HG02885 (cell line): ENCODE data around the gene C5AR1.
"Not testable (repeated sequence)": the region's sequence is repeated elsewhere in the genome, so short reads cannot be mapped to it uniquely, and the experiment has no call there.

Source experiments
- ATAC-seq: cut with Tn5 transposase; IDR thresholded peaks from one replicate; pipeline ENCODE4 v1.9.1; 2021; ENCODE audit warnings: mild to moderate bottlenecking; ENCODE audit not compliant: unreplicated experiment, poor library complexity

Gene C5AR1

DNA sequence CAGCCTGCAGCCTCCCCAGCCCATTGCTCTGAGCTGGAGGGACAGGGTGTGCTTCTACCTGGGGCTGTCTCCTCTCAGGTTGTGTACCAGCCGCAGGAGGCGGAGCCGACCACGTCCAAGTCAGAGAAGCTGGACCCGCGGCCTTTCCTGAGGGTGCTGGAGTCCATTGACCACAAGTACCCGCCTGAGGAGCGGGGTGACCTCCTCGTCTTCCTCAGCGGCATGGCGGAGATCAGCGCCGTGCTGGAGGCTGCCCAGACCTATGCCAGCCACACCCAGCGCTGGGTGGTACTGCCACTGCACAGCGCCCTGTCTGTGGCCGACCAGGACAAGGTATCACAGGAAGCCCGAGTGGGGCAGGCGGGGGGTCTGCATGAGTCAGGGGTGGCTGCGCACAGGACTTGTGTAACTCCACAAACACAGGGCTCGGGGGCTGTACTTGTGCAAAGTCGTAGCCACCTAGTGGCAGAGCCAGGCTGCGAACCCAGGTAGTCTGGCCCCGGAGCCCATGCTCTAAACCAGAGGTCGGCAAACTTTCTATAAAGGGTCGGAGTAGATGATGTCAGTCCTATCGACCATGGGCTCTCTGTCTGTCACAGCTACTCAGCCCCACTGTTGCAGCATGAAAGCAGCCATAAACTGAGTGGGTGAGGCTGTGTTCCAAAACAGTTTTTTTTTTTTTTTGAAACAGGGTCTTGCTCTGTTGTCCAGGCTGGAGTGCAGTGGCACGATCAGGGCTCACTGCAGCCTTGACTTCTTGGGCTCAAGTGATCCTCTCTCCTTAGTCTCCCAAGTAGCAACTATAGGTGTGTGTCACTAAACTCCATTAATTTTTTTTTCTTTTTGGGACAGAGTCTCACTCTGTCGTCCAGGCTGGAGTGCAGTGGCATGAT lies 48.4 kb downstream of the C5AR1 start:
- ATAC-seq: no peak

DNA sequence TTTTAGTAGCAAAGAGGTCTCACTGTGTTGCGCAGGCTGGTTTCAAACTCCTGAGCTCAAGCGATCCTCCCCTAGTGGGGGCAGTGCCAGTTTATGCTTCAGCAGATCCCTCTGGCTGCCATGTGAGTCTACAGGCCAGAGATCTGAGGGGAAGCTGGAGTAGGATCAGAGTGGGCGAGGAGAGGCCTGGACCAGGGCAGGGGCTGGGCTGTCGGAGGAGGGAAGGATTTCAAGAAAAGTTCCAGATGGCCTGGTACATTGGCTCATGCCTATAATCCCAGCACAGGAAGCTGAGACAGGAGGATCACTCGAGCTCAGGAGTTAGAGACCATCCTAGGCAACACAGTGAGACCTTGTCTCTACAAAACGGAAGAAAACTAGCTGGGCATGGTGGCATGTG lies 49.3 kb downstream of the C5AR1 start:
- ATAC-seq: no peak

GRCh38 chr19:47362321-47362720 lies 52.7 kb downstream of the C5AR1 start:
- ATAC-seq: no peak

- ATAC-seq: no peak
Observed at GRCh38 chr19:47363758-47364531, 54.3 kb downstream of the C5AR1 start.

GRCh38 chr19:47365455-47365854 lies 55.8 kb downstream of the C5AR1 start:
- not testable (repeated sequence) for ATAC-seq

GRCh38 chr19:47370045-47370611 lies 60.5 kb downstream of the C5AR1 start:
- no peak for ATAC-seq

DNA sequence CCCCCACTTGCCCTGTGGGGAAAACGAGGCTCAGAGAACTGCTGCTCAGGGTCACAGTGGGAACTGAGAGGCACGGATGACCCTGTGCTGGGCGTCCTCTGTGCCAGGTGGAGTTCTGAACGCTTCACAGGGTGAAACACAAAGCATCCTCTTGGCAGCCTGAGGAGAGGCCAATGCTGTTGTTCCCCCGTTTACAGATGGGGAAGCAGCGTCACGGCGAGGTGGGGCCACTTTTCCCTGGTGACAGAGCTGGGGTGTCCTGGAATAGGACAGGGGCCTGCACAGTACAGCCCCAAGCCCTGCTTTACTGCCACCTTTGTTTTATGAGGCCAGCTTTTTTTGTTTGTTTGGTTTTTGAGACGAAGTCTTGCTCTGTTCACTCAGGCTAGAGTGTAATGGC lies 61.6 kb downstream of the C5AR1 start:
- no peak for ATAC-seq
